Measurements from ENCODE around the gene CREBBP. TPM values are rescaled to one million over a fixed set of nuclear protein-coding genes. Genes with fewer than 3 reads are reported as not detected.

The CREBBP gene
- total and polyA plus RNA-seq, 9 of the 15 experiments (the other 6 are each of a cell fraction or from before 2014, with no cell fraction given), result 0.70 to 24.8 (median 5.6) TPM

- in situ Hi-C loops (cut with MboI) (no loop called here), intact Hi-C loops (cut with micrococcal nuclease) (no loop called here)
- H3K79me2 ChIP-seq (ENCODE audit: control insufficient read depth, insufficient read depth, low read length), result peaks cover 39% of the 10 kb centered on the region
Measured at GRCh38 chr16:3810198-3810664, 70.3 kb downstream of the CREBBP start.

GRCh38 chr16:3808308-3809063 lies 72.0 kb downstream of the CREBBP start:
- in situ Hi-C loops (cut with MboI) (no loop called here), intact Hi-C loops (cut with micrococcal nuclease) (no loop called here)
- DNase-seq (ENCODE audit: extremely low read depth in 1 of 4, low spot score in 3 of 4), result no peak
- H3K9me3 ChIP-seq (replicated peaks; ENCODE audit: control insufficient read depth, insufficient read depth, low read depth, low read length), result no peaks in the 10 kb centered on the region
- POLR2A ChIA-PET, result no interaction called here
- no peak overlapping the region for H3K4me2 ChIP-seq (ENCODE audit: insufficient read depth, low read length)
- no peaks in the 10 kb centered on the region; the same call in 1 of the 2 replicates for H4K20me1 ChIP-seq (replicated peaks; ENCODE audit: control insufficient read depth, insufficient read depth, low read length)
- FAIRE-seq, result no peak
- peaks cover 15% of the 10 kb centered on the region; the same call in 2 of the 3 replicates for H3K36me3 ChIP-seq (ENCODE audit: control insufficient read depth, insufficient read depth, low read length)
- BruUV-seq (replicated peaks), result no TSS peak
- CTCF ChIA-PET (ENCODE audit: low intra/inter-chr PET ratio), result no interaction called here
- no peak overlapping the region for H3K4me3 ChIP-seq
- peaks cover 40% of the 10 kb centered on the region for H3K79me2 ChIP-seq (ENCODE audit: control insufficient read depth, insufficient read depth, low read length)
- no peak for ATAC-seq
- H3K9me1 ChIP-seq (ENCODE audit: control insufficient read depth, insufficient read depth, low read length), result no peaks in the 10 kb centered on the region
- peaks cover 8 to 17% of the 10 kb centered on the region in 2 experiments for H3K4me1 ChIP-seq (replicated peaks in 1 of 2; ENCODE audit: control insufficient read depth in 2 of 2, insufficient read depth in 2 of 2, low read length in 2 of 2)
- no peaks in the 10 kb centered on the region for H3K27me3 ChIP-seq (ENCODE audit: control insufficient read depth in 2 of 2, insufficient read depth in 2 of 2, low read length in 2 of 2)
- no peak overlapping the region for H3K9ac ChIP-seq (ENCODE audit: insufficient read depth in 1 of 2, low read depth in 2 of 2, low read length in 2 of 2)
- no peak overlapping the region for H3K27ac ChIP-seq (ENCODE audit: extremely low read depth, low read depth, low read length)
- 88% methylated on average over 9 of the region's 9 CpGs for WGBS (ENCODE audit: insufficient coverage, low coverage, missing lambda C conversion rate)
- no peak overlapping the region for H2AFZ ChIP-seq (ENCODE audit: low read depth, low read length)
- no peak for TF ChIP-seq NUFIP1 (IDR thresholded peaks at IDR 0.05; ENCODE audit: partially characterized antibody)
- TF ChIP-seq RB1 (IDR thresholded peaks at IDR 0.05; ENCODE audit: low read depth), result no peak
- TF ChIP-seq KAT8 (IDR thresholded peaks at IDR 0.05; ENCODE audit: low read depth), result no peak
- TF ChIP-seq ZBED1 (IDR thresholded peaks at IDR 0.05), result no peak
- TF ChIP-seq SMAD2 (IDR thresholded peaks at IDR 0.05; ENCODE audit: low read depth, low read length), result no peak
- TF ChIP-seq POLR2AphosphoS2 (IDR thresholded peaks at IDR 0.05; ENCODE audit: low read length), result no peak
- TF ChIP-seq, protein P1, sequence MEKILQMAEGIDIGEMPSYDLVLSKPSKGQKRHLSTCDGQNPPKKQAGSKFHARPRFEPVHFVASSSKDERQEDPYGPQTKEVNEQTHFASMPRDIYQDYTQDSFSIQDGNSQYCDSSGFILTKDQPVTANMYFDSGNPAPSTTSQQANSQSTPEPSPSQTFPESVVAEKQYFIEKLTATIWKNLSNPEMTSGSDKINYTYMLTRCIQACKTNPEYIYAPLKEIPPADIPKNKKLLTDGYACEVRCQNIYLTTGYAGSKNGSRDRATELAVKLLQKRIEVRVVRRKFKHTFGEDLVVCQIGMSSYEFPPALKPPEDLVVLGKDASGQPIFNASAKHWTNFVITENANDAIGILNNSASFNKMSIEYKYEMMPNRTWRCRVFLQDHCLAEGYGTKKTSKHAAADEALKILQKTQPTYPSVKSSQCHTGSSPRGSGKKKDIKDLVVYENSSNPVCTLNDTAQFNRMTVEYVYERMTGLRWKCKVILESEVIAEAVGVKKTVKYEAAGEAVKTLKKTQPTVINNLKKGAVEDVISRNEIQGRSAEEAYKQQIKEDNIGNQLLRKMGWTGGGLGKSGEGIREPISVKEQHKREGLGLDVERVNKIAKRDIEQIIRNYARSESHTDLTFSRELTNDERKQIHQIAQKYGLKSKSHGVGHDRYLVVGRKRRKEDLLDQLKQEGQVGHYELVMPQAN (IDR thresholded peaks at IDR 0.05; ENCODE audit: borderline replicate concordance), result no peak
- no peak for TF ChIP-seq FUS (optimal IDR thresholded peaks at IDR 0.05; ENCODE audit: low read depth, low read length)
- TF ChIP-seq HEY1 (CRISPR knock-in tag; IDR thresholded peaks at IDR 0.05; ENCODE audit: borderline replicate concordance), result no peak
- TF ChIP-seq GATA2 (CRISPR knock-in tag; IDR thresholded peaks at IDR 0.05), result no peak
- no peak for TF ChIP-seq PTBP1 (IDR thresholded peaks at IDR 0.05; ENCODE audit: low read depth, low read length)
- TF ChIP-seq CREB5 (CRISPR knock-in tag; IDR thresholded peaks at IDR 0.05), result no peak

More at GRCh38 chr16:3810198-3810664, 70.3 kb downstream of the CREBBP start:
- DNase-seq (ENCODE audit: extremely low read depth in 1 of 4, low spot score in 3 of 4) (no peak), FAIRE-seq (no peak), ATAC-seq (no peak)
- Histone ChIP-seq H3K4me1 (replicated peaks in 1 of 2; ENCODE audit: control insufficient read depth in 2 of 2, insufficient read depth in 2 of 2, low read length in 2 of 2) (peaks cover 3 to 8% of the 10 kb centered on the region in 2 experiments; a peak in 4 of 5 replicates), H3K9ac (ENCODE audit: insufficient read depth in 1 of 2, low read depth in 2 of 2, low read length in 2 of 2) (no peak overlapping the region), H3K27ac (ENCODE audit: extremely low read depth, low read depth, low read length) (no peak overlapping the region), H3K4me2 (ENCODE audit: insufficient read depth, low read length) (no peak overlapping the region), H4K20me1 (replicated peaks; ENCODE audit: control insufficient read depth, insufficient read depth, low read length) (no peaks in the 10 kb centered on the region; the same call in 1 of the 2 replicates), H3K9me1 (ENCODE audit: control insufficient read depth, insufficient read depth, low read length) (no peaks in the 10 kb centered on the region), H3K36me3 (ENCODE audit: control insufficient read depth, insufficient read depth, low read length) (peaks cover 15% of the 10 kb centered on the region; the same call in 2 of the 3 replicates), H3K4me3 (no peak overlapping the region), H3K9me3 (replicated peaks; ENCODE audit: control insufficient read depth, insufficient read depth, low read depth, low read length) (no peaks in the 10 kb centered on the region), H2AFZ (ENCODE audit: low read depth, low read length) (no peak overlapping the region), H3K27me3 (ENCODE audit: control insufficient read depth in 2 of 2, insufficient read depth in 2 of 2, low read length in 2 of 2) (no peaks in the 10 kb centered on the region)
- TF ChIP-seq ZNF212 (CRISPR knock-in tag; IDR thresholded peaks at IDR 0.05) (no peak), MECOM (CRISPR knock-in tag; IDR thresholded peaks at IDR 0.05) (no peak), ZNF146 (CRISPR knock-in tag; IDR thresholded peaks at IDR 0.05; ENCODE audit: unreplicated experiment) (no peak), ZNF165 (CRISPR knock-in tag; IDR thresholded peaks at IDR 0.05; ENCODE audit: borderline replicate concordance) (no peak)
- POLR2A ChIA-PET, result no interaction called here
- no TSS peak for BruUV-seq (replicated peaks)
- CTCF ChIA-PET (ENCODE audit: low intra/inter-chr PET ratio), result no interaction called here
- WGBS (ENCODE audit: insufficient coverage, low coverage, missing lambda C conversion rate), result 71% methylated on average over 6 of the region's 6 CpGs

Measured in K562 (cell line).